HG03442 (cell line): ENCODE measurements around the gene NRBP1.

Experiments
- ATAC-seq: cut with Tn5 transposase; IDR thresholded peaks from one replicate; pipeline ENCODE4 v1.9.1; 2021; ENCODE audit warnings: mild to moderate bottlenecking, moderate library complexity; ENCODE audit not compliant: unreplicated experiment

The NRBP1 gene

DNA sequence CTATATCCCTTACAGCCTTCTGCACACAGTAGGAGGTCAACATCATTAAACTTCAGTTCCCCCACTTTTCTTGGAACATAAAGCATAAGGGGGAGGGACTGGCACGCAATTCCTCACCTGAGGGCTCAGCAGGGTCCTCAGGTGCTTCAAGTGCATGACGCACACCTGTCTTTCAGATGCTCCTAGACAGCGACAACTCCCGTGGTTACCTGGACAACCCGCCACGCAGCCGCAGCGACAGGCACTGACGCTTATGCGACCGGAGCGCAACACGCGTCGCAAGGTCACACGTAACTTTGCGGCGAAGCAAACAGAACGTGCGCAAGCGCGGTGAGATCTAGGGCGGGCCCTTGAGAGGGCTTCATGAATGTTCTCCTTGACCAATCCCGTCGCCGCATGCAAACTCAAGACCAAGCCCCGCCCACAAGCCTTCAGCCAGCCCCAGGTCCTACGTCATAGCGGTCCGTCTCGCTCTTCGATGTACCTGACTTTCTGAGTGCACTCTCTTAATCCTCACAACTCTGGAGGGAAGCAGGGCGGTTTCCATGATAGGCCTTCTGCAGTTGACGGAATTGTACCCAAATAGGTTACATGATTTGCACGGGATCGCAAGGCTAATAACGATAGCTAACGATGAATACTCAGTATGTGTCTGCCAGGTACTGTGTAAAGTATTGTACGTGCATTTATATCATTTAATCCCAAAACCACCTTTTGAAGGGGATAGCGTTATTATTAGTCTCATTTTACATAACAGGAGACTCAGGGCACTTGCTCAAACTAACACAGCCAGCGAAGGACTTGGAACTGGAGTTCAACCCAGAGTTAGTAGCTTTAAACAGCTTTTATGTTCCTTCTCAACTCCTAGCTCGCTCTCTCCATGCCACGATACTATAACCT lies 61.3 kb downstream of the NRBP1 start, which contains the start of gene IFT172:
TSS of gene IFT172 (minus strand) at position 246 of the 900 bp plus-strand sequence. CDS start at position 156, 90 bp downstream.
- peak; percentile 95 for ATAC-seq
